H9 (cell line): ENCODE data around the gene SHROOM1. TPM values are rescaled to one million over a fixed set of nuclear protein-coding genes. Genes with fewer than 3 reads are reported as not detected.

ENCODE experiments used
- DNase-seq: peaks from one replicate; pipeline ENCODE4 v3.0.0-alpha.2; 2017
- H2AFZ ChIP-seq: one replicate; pipeline ENCODE4 v1.6.1; 2013; ENCODE audit warnings: mild to moderate bottlenecking, low read length, control low read depth, moderate library complexity
- H2AK5ac ChIP-seq: 2 replicates; pipeline ENCODE4 v1.6.1; 2013; ENCODE audit warnings: low read length, control low read depth, mixed read lengths; ENCODE audit not compliant: insufficient read length
- H2BK120ac ChIP-seq: one replicate; pipeline ENCODE4 v1.6.1; 2013; ENCODE audit warnings: low read depth, mild to moderate bottlenecking, low read length, control low read depth, inconsistent platforms; ENCODE audit not compliant: poor library complexity, severe bottlenecking
- H2BK12ac ChIP-seq: 2 replicates; pipeline ENCODE4 v1.6.1; 2013; ENCODE audit warnings: low read length, control low read depth, mixed read lengths, low read depth; ENCODE audit not compliant: insufficient read length
- H2BK15ac ChIP-seq: 2 replicates; pipeline ENCODE4 v1.6.1; 2013; ENCODE audit warnings: low read depth, low read length, control low read depth
- H2BK20ac ChIP-seq: one replicate; pipeline ENCODE4 v1.6.1; 2013; ENCODE audit warnings: low read depth, mild to moderate bottlenecking, low read length, control low read depth, inconsistent platforms; ENCODE audit not compliant: poor library complexity, severe bottlenecking
- H2BK5ac ChIP-seq: 2 replicates; pipeline ENCODE4 v1.6.1; 2013; ENCODE audit warnings: low read length, control low read depth, mixed read lengths; ENCODE audit not compliant: insufficient read length
- H3K14ac ChIP-seq: 2 replicates; pipeline ENCODE4 v1.6.1; 2013; ENCODE audit warnings: low read length, control low read depth; ENCODE audit not compliant: insufficient read depth
- H3K18ac ChIP-seq: 2 replicates; pipeline ENCODE4 v1.6.1; 2013; ENCODE audit warnings: low read depth, mild to moderate bottlenecking, mixed read lengths, low read length, control low read depth; ENCODE audit not compliant: insufficient read length
- H3K23ac ChIP-seq: 2 replicates; pipeline ENCODE4 v1.6.1; 2013; ENCODE audit warnings: low read length, control low read depth, mixed read lengths, low read depth; ENCODE audit not compliant: insufficient read length
- H3K23me2 ChIP-seq: 2 replicates; pipeline ENCODE4 v1.6.1; 2013; ENCODE audit warnings: low read depth, mild to moderate bottlenecking, mixed read lengths, low read length, control low read depth; ENCODE audit not compliant: insufficient read length, poor library complexity, severe bottlenecking
- H3K27ac ChIP-seq: 2 replicates; pipeline ENCODE4 v1.5.1; 2013; ENCODE audit warnings: low read length, control low read depth, mixed read lengths, low read depth; ENCODE audit not compliant: insufficient read length
- H3K27me3 ChIP-seq: 2 replicates; pipeline ENCODE4 v1.6.1; 2013; ENCODE audit warnings: low read length, control low read depth, inconsistent platforms; ENCODE audit not compliant: insufficient read depth
- H3K4ac ChIP-seq: 2 replicates; pipeline ENCODE4 v1.6.1; 2013; ENCODE audit warnings: low read depth, mild to moderate bottlenecking, control low read depth, inconsistent platforms, low read length, moderate library complexity
- H3K4me1 ChIP-seq: 2 replicates; pipeline ENCODE4 v1.6.1; 2013; ENCODE audit warnings: low read length, control low read depth, inconsistent platforms; ENCODE audit not compliant: insufficient read depth
- H3K4me2 ChIP-seq: 2 replicates; pipeline ENCODE4 v1.6.1; 2013; ENCODE audit warnings: low read length, control low read depth, mixed read lengths; ENCODE audit not compliant: insufficient read length, insufficient read depth
- H3K56ac ChIP-seq: 2 replicates; pipeline ENCODE4 v1.6.1; 2013; ENCODE audit warnings: low read depth, mild to moderate bottlenecking, mixed read lengths, low read length, control low read depth; ENCODE audit not compliant: insufficient read length
- H3K79me1 ChIP-seq: 2 replicates; pipeline ENCODE4 v1.6.1; 2013; ENCODE audit warnings: low read depth, mild to moderate bottlenecking, moderate library complexity, low read length, control low read depth, inconsistent platforms; ENCODE audit not compliant: insufficient read depth, poor library complexity, severe bottlenecking
- H3K79me2 ChIP-seq: 2 replicates; pipeline ENCODE4 v1.6.1; 2013; ENCODE audit warnings: low read length, control low read depth, inconsistent platforms; ENCODE audit not compliant: insufficient read depth
- H3K9ac ChIP-seq: 2 replicates; pipeline ENCODE4 v1.6.1; 2013; ENCODE audit warnings: low read length, control low read depth, mixed read lengths; ENCODE audit not compliant: insufficient read length; ENCODE audit errors: extremely low read depth
- H3K9me3 ChIP-seq: one replicate; pipeline ENCODE4 v1.6.1; 2013; ENCODE audit warnings: low read depth, low read length, inconsistent platforms; ENCODE audit not compliant: control insufficient read depth
- H3T11ph ChIP-seq: one replicate; pipeline ENCODE4 v1.6.1; 2013; ENCODE audit warnings: mild to moderate bottlenecking, low read length, control low read depth, inconsistent platforms
- H4K20me1 ChIP-seq: one replicate; pipeline ENCODE4 v1.6.1; 2013; ENCODE audit not compliant: control insufficient read depth, insufficient read length, insufficient read depth
- H4K5ac ChIP-seq: 2 replicates; pipeline ENCODE4 v1.6.1; 2013; ENCODE audit warnings: low read depth, mild to moderate bottlenecking, mixed read lengths, low read length, control low read depth; ENCODE audit not compliant: insufficient read length
- H4K8ac ChIP-seq: replicated peaks from 2 replicates; pipeline ENCODE4 v1.6.1; 2013; ENCODE audit warnings: low read length, control low read depth, mixed read lengths, low read depth; ENCODE audit not compliant: insufficient read length
- H4K91ac ChIP-seq: 2 replicates; pipeline ENCODE4 v1.6.1; 2013; ENCODE audit warnings: low read depth, mild to moderate bottlenecking, moderate library complexity, mixed read lengths, low read length, control low read depth; ENCODE audit not compliant: insufficient read length
- H3K27ac Mint-ChIP-seq, 3 experiments: 2 replicates in 2 of 3; 3 replicates in 1 of 3; pipeline ENCODE4 v1.8.0; 2020 to 2021; ENCODE audit warnings: mixed read lengths in 3 of 3, mild to moderate bottlenecking in 1 of 3, moderate library complexity in 1 of 3
- H3K27me3 Mint-ChIP-seq: 2 replicates; pipeline ENCODE4 v1.8.0; 2021; ENCODE audit warnings: low read depth, mild to moderate bottlenecking, moderate library complexity, mixed read lengths
- H3K36me3 Mint-ChIP-seq, 3 experiments: 2 replicates in 2 of 3; 3 replicates in 1 of 3; pipeline ENCODE4 v1.8.0; 2020 to 2021; ENCODE audit warnings: low read depth in 3 of 3, mixed read lengths in 3 of 3; ENCODE audit not compliant: insufficient read depth in 1 of 3
- H3K4me1 Mint-ChIP-seq, 2 experiments: 2 replicates each; pipeline ENCODE4 v1.8.0; 2020; ENCODE audit warnings: mixed read lengths in 2 of 2
- H3K4me3 Mint-ChIP-seq, 2 experiments: 2 replicates in 1 of 2; 3 replicates in 1 of 2; pipeline ENCODE4 v1.8.0; 2020 to 2021; ENCODE audit warnings: mild to moderate bottlenecking in 2 of 2, mixed read lengths in 2 of 2, moderate library complexity in 1 of 2
- H3K9me3 Mint-ChIP-seq, 2 experiments: 2 replicates in 1 of 2; 3 replicates in 1 of 2; pipeline ENCODE4 v1.8.0; 2020; ENCODE audit warnings: mild to moderate bottlenecking in 2 of 2, mixed read lengths in 2 of 2, moderate library complexity in 1 of 2
- WGBS: extraction: QIAGEN DNeasy Blood & Tissue Kit; methylation state at CpG from one replicate; pipeline ENCODE4 v1.1.7; 2013; ENCODE audit warnings: missing lambda C conversion rate, low lambda C conversion rate, mixed read lengths; ENCODE audit not compliant: insufficient read length; ENCODE audit errors: extremely low coverage; 5-methylcytosine and 5-hydroxymethylcytosine counted together
- total RNA-seq: library from RNA; stranded (reverse); gene quantifications from 2 replicates; pipeline ENCODE4 v1.2.1, GENCODE V29; 2021
- TF ChIP-seq, protein P1 (sequence below): fragments of 200-600 bp; sonication (generic); conservative IDR thresholded peaks from 3 replicates; pipeline ENCODE4 v1.8.0; 2021; ENCODE audit warnings: antibody characterized with exemption, mild to moderate bottlenecking

The SHROOM1 gene
- total RNA-seq, 1 experiment from 2014 or later, result 7.0 TPM

DNA sequence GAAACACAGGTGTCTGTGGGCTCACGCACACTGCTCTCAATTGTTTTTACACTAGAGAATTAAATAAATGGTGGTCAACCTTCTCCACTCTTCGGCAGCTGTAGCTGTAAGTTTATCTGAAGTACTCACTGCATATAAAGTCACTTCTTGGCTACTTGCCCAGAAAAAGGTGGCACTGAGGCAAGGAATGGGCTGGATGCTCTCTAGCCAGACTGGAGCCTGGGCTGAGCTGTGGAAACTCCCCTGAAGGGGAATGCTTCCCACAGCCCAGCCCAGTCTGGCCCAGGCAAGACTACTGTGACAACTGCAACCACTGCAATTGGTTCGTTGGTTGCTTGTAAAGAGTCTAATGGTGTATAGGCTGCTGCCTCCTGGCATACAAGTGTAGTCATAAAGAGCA is 47.5 kb upstream of the SHROOM1 start:
- no peaks in the 10 kb centered on the region for H3K79me2 ChIP-seq
- H3K36me3 Mint-ChIP-seq, result peaks cover 10 to 47% (median 41%) of the 10 kb centered on the region in 3 experiments; a peak in 6 of 7 replicates
- H4K8ac ChIP-seq, result no peak overlapping the region
- no peaks in the 10 kb centered on the region for H3K4me1 ChIP-seq
- no peak overlapping the region for H3K18ac ChIP-seq
- H3K23me2 ChIP-seq, result no peaks in the 10 kb centered on the region
- no peaks in the 10 kb centered on the region for H3K27me3 ChIP-seq
- no peak overlapping the region for H2BK15ac ChIP-seq
- H3K9ac ChIP-seq, result no peak overlapping the region
- H2BK12ac ChIP-seq, result no peak overlapping the region
- no peak overlapping the region for H3K4me2 ChIP-seq
- no peak overlapping the region for H3K4me3 Mint-ChIP-seq
- WGBS, result no CpG with 5 or more reads among the region's 3 CpGs
- no peak overlapping the region for H3K23ac ChIP-seq
- H3T11ph ChIP-seq, result no peak overlapping the region
- no peak overlapping the region for H2BK20ac ChIP-seq
- no peak overlapping the region for H2AFZ ChIP-seq
- no peak overlapping the region for H2BK120ac ChIP-seq
- no peaks in the 10 kb centered on the region for H3K79me1 ChIP-seq
- H3K27me3 Mint-ChIP-seq, result no peaks in the 10 kb centered on the region
- no peak overlapping the region for H2AK5ac ChIP-seq
- no peaks in the 10 kb centered on the region for H4K20me1 ChIP-seq
- no peaks in the 10 kb centered on the region for H3K4me1 Mint-ChIP-seq
- H3K27ac Mint-ChIP-seq, result no peak overlapping the region
- H3K56ac ChIP-seq, result no peak overlapping the region
- H3K4ac ChIP-seq, result no peak overlapping the region
- H4K5ac ChIP-seq, result no peak overlapping the region
- TF ChIP-seq, protein P1, sequence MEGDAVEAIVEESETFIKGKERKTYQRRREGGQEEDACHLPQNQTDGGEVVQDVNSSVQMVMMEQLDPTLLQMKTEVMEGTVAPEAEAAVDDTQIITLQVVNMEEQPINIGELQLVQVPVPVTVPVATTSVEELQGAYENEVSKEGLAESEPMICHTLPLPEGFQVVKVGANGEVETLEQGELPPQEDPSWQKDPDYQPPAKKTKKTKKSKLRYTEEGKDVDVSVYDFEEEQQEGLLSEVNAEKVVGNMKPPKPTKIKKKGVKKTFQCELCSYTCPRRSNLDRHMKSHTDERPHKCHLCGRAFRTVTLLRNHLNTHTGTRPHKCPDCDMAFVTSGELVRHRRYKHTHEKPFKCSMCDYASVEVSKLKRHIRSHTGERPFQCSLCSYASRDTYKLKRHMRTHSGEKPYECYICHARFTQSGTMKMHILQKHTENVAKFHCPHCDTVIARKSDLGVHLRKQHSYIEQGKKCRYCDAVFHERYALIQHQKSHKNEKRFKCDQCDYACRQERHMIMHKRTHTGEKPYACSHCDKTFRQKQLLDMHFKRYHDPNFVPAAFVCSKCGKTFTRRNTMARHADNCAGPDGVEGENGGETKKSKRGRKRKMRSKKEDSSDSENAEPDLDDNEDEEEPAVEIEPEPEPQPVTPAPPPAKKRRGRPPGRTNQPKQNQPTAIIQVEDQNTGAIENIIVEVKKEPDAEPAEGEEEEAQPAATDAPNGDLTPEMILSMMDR, result no peak
- no peaks in the 10 kb centered on the region for H3K9me3 ChIP-seq
- DNase-seq, result no peak
- no peak overlapping the region for H4K91ac ChIP-seq
- H2BK5ac ChIP-seq, result no peak overlapping the region
- no peak overlapping the region for H3K14ac ChIP-seq
- no peak overlapping the region for H3K27ac ChIP-seq
- no peaks in the 10 kb centered on the region for H3K9me3 Mint-ChIP-seq
